ENCODE data around the gene DYRK1A. TPM values are rescaled to one million over a fixed set of nuclear protein-coding genes. Genes with fewer than 3 reads are reported as not detected.

Gene DYRK1A
- total and polyA plus RNA-seq, 2 of the 13 experiments (the other 11 are each of a cell fraction or from before 2014, with no cell fraction given) = 24.6 to 34.2 TPM

DNA sequence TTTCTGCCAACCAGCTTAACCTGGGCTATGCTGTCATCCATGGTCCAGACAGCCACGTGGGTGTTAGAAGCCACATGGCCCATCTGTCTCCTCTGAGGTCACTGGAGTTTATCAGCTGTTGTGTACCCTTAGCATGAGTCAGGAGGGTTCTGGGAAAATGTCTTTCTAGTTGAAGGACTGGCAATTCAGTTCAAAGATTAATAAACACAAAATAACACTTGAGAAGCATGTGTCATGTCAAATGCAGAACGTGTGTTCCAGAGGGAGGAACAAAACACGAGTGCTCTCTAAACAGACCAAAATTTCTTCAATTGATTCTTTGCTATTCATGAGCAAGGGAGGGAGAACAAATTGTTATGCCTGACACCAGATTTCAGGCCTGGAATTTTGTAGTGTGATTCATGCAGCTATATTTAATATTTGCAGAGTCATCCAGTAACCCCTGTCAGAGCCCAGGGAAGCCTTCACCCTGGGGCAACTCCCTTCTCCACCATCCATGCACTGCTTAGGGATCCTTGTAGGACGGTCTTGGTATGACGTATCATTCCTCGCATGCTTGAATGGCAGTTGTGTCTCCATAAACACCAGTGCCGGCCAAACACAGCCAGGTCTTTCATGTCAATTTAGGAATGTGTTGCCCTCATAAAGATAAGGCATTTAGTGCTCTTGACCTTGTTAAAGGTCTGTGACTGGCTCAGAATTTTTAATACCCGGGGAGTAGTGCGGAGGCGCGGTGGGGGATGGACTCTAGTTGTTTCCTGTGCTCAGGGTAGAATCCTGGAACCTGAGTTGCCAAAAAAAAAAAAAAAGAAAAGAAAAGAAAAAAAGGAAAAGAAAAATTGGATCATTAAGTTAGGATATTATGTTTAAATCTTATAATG is 27.7 kb upstream of the DYRK1A start (continued):
- TF ChIP-seq, protein P1, sequence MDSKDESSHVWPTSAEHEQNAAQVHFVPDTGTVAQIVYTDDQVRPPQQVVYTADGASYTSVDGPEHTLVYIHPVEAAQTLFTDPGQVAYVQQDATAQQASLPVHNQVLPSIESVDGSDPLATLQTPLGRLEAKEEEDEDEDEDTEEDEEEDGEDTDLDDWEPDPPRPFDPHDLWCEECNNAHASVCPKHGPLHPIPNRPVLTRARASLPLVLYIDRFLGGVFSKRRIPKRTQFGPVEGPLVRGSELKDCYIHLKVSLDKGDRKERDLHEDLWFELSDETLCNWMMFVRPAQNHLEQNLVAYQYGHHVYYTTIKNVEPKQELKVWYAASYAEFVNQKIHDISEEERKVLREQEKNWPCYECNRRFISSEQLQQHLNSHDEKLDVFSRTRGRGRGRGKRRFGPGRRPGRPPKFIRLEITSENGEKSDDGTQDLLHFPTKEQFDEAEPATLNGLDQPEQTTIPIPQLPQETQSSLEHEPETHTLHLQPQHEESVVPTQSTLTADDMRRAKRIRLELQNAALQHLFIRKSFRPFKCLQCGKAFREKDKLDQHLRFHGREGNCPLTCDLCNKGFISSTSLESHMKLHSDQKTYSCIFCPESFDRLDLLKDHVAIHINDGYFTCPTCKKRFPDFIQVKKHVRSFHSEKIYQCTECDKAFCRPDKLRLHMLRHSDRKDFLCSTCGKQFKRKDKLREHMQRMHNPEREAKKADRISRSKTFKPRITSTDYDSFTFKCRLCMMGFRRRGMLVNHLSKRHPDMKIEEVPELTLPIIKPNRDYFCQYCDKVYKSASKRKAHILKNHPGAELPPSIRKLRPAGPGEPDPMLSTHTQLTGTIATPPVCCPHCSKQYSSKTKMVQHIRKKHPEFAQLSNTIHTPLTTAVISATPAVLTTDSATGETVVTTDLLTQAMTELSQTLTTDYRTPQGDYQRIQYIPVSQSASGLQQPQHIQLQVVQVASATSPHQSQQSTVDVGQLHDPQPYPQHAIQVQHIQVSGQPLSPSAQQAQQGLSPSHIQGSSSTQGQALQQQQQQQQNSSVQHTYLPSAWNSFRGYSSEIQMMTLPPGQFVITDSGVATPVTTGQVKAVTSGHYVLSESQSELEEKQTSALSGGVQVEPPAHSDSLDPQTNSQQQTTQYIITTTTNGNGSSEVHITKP (CRISPR knock-in tag; IDR thresholded peaks at IDR 0.05; ENCODE audit: low read depth) = 0 out of 2 replicates have a peak, but pooled peaks have one; percentile 23
- TF ChIP-seq ZNF607 (CRISPR knock-in tag; IDR thresholded peaks at IDR 0.05; ENCODE audit: borderline replicate concordance) = 0 out of 2 replicates have a peak, but pooled peaks have one; percentile 47
- TF ChIP-seq, protein P2, sequence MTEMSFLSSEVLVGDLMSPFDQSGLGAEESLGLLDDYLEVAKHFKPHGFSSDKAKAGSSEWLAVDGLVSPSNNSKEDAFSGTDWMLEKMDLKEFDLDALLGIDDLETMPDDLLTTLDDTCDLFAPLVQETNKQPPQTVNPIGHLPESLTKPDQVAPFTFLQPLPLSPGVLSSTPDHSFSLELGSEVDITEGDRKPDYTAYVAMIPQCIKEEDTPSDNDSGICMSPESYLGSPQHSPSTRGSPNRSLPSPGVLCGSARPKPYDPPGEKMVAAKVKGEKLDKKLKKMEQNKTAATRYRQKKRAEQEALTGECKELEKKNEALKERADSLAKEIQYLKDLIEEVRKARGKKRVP (CRISPR knock-in tag; IDR thresholded peaks at IDR 0.05) = peak in 1 of 2 experiments; percentile 69; a peak in 2 of 4 replicates
- TF ChIP-seq, protein P3, sequence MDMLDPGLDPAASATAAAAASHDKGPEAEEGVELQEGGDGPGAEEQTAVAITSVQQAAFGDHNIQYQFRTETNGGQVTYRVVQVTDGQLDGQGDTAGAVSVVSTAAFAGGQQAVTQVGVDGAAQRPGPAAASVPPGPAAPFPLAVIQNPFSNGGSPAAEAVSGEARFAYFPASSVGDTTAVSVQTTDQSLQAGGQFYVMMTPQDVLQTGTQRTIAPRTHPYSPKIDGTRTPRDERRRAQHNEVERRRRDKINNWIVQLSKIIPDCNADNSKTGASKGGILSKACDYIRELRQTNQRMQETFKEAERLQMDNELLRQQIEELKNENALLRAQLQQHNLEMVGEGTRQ (IDR thresholded peaks at IDR 0.05; ENCODE audit: low read depth, low read length) = peak; percentile 76
- TF ChIP-seq, protein P3 (CRISPR knock-in tag; IDR thresholded peaks at IDR 0.05; ENCODE audit: borderline replicate concordance) = no peak; the same call in 1 of the 2 replicates
- peak; percentile 59; the same call in 1 of the 2 replicates for TF ChIP-seq HMG20A (CRISPR knock-in tag; IDR thresholded peaks at IDR 0.05; ENCODE audit: borderline replicate concordance)
- 0 out of 2 replicates have a peak, but pooled peaks have one; percentile 20 for TF ChIP-seq TBX2 (CRISPR knock-in tag; IDR thresholded peaks at IDR 0.05; ENCODE audit: borderline replicate concordance)
- peak; percentile 48; the same call in 1 of the 2 replicates for TF ChIP-seq MEF2D (CRISPR knock-in tag; IDR thresholded peaks at IDR 0.05)
- peak; percentile 47; the same call in 1 of the 2 replicates for TF ChIP-seq SOX5 (CRISPR knock-in tag; IDR thresholded peaks at IDR 0.05; ENCODE audit: borderline replicate concordance)
- peak; percentile 28; the same call in 1 of the 2 replicates for TF ChIP-seq DMAP1 (CRISPR knock-in tag; IDR thresholded peaks at IDR 0.05)
- TF ChIP-seq, protein P4, sequence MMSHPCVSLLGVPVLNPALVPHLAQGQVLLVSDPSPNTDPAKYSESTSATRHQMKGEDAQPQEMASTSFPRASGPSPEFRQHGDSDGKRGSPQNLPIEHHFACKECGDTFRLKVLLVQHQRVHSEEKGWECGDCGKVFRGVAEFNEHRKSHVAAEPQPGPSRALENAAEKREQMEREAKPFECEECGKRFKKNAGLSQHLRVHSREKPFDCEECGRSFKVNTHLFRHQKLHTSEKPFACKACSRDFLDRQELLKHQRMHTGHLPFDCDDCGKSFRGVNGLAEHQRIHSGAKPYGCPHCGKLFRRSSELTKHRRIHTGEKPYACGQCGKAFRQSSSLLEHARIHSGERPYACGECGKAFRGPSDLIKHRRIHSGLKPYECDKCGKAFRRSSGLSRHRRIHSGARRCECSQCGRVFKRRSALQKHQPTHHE (CRISPR knock-in tag; IDR thresholded peaks at IDR 0.05; ENCODE audit: borderline replicate concordance) = no peak
- TF ChIP-seq, protein P5, sequence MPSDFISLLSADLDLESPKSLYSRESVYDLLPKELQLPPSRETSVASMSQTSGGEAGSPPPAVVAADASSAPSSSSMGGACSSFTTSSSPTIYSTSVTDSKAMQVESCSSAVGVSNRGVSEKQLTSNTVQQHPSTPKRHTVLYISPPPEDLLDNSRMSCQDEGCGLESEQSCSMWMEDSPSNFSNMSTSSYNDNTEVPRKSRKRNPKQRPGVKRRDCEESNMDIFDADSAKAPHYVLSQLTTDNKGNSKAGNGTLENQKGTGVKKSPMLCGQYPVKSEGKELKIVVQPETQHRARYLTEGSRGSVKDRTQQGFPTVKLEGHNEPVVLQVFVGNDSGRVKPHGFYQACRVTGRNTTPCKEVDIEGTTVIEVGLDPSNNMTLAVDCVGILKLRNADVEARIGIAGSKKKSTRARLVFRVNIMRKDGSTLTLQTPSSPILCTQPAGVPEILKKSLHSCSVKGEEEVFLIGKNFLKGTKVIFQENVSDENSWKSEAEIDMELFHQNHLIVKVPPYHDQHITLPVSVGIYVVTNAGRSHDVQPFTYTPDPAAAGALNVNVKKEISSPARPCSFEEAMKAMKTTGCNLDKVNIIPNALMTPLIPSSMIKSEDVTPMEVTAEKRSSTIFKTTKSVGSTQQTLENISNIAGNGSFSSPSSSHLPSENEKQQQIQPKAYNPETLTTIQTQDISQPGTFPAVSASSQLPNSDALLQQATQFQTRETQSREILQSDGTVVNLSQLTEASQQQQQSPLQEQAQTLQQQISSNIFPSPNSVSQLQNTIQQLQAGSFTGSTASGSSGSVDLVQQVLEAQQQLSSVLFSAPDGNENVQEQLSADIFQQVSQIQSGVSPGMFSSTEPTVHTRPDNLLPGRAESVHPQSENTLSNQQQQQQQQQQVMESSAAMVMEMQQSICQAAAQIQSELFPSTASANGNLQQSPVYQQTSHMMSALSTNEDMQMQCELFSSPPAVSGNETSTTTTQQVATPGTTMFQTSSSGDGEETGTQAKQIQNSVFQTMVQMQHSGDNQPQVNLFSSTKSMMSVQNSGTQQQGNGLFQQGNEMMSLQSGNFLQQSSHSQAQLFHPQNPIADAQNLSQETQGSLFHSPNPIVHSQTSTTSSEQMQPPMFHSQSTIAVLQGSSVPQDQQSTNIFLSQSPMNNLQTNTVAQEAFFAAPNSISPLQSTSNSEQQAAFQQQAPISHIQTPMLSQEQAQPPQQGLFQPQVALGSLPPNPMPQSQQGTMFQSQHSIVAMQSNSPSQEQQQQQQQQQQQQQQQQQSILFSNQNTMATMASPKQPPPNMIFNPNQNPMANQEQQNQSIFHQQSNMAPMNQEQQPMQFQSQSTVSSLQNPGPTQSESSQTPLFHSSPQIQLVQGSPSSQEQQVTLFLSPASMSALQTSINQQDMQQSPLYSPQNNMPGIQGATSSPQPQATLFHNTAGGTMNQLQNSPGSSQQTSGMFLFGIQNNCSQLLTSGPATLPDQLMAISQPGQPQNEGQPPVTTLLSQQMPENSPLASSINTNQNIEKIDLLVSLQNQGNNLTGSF (CRISPR knock-in tag; IDR thresholded peaks at IDR 0.05) = no peak
- peak; percentile 27; the same call in 1 of the 2 replicates for TF ChIP-seq ZNF501 (CRISPR knock-in tag; IDR thresholded peaks at IDR 0.05)
